B cell (primary cell): Measurements from ENCODE around the gene RAB4A. TPM values are rescaled to one million over a fixed set of nuclear protein-coding genes. Genes with fewer than 3 reads are reported as not detected.

Experiments
- ATAC-seq: fragments of 200-7000 bp; cut with Tn5 transposase; one replicate; pipeline ENCODE4 v1.10.0; 2021; ENCODE audit warnings: low read depth, mild to moderate bottlenecking, moderate number of reproducible peaks, moderate library complexity
- CTCF ChIA-PET: fragments of 350-600 bp; sonication (Branson Sonifier 250); formaldehyde crosslinking; loops from one replicate; lab custom pipeline; 2021; ENCODE audit warnings: antibody characterized with exemption, inconsistent platforms; lab: Charles Lee
- POLR2A ChIA-PET: fragments of 350-600 bp; sonication (Branson Sonifier 250); formaldehyde crosslinking; loops from one replicate; lab custom pipeline; 2021; ENCODE audit warnings: antibody characterized with exemption; lab: Charles Lee
- DNase-seq: peaks from one replicate; pipeline ENCODE4 v3.0.0; 2013
- H2AFZ ChIP-seq: 2 replicates; pipeline ENCODE4 v1.6.1; 2012; ENCODE audit warnings: mild to moderate bottlenecking, low read depth, low read length; ENCODE audit not compliant: insufficient read depth, poor library complexity, severe bottlenecking
- H3K27ac ChIP-seq, 2 donors: 1 replicate in 1 of 2; 2 replicates in 1 of 2; pipeline ENCODE4 v1.5.1; 2012 to 2013; ENCODE audit warnings: low read length in 2 of 2, mild to moderate bottlenecking in 2 of 2, moderate library complexity in 1 of 2
- H3K27me3 ChIP-seq, 4 experiments: fragments of 200-600 bp in 1 of 4; sonication (generic) in 1 of 4; replicated peaks in 1 of 4; 1 replicate in 2 of 4; 2 replicates in 2 of 4; pipeline versions ENCODE4 v1.6.1 to v1.7.0; 2013 to 2016; ENCODE audit warnings: low read length in 3 of 4, mild to moderate bottlenecking in 2 of 4, mixed read lengths in 1 of 4, moderate library complexity in 1 of 4; ENCODE audit not compliant: insufficient read depth in 4 of 4, control insufficient read depth in 3 of 4; ENCODE audit errors: control extremely low read depth in 1 of 4
- H3K36me3 ChIP-seq, 2 experiments: replicated peaks in 1 of 2; 1 replicate in 1 of 2; 2 replicates in 1 of 2; pipeline versions ENCODE4 v1.6.1 to v1.7.1; 2013; ENCODE audit warnings: low read length in 1 of 2; ENCODE audit not compliant: insufficient read depth in 2 of 2, control insufficient read depth in 1 of 2; ENCODE audit errors: control extremely low read depth in 1 of 2, extremely low read depth in 1 of 2
- H3K4me1 ChIP-seq, 2 donors: fragments of 200-600 bp in 1 of 2; sonication (generic) in 1 of 2; 1 replicate in 1 of 2; 2 replicates in 1 of 2; pipeline versions ENCODE4 v1.5.1 to v1.6.1; 2013 to 2017; ENCODE audit warnings: low read length in 2 of 2; ENCODE audit not compliant: control insufficient read depth in 2 of 2, insufficient read depth in 2 of 2
- H3K4me2 ChIP-seq: replicated peaks from 2 replicates; pipeline ENCODE3; 2012; ENCODE audit warnings: mild to moderate bottlenecking, low read depth, low read length; ENCODE audit not compliant: poor library complexity, severe bottlenecking
- H3K4me3 ChIP-seq, 5 experiments: fragments of 200-600 bp in 1 of 5; sonication (generic) in 1 of 5; 1 replicate in 3 of 5; 2 replicates in 2 of 5; pipeline versions ENCODE4 v1.5.1 to v1.7.0; 2011 to 2016; ENCODE audit warnings: low read length in 4 of 5, mild to moderate bottlenecking in 4 of 5, low read depth in 2 of 5, control low read depth in 1 of 5, moderate library complexity in 1 of 5; ENCODE audit not compliant: insufficient read depth in 1 of 5; ENCODE audit errors: control extremely low read depth in 1 of 5, extremely low read depth in 1 of 5
- H3K79me2 ChIP-seq: fragments of 200-600 bp; sonication (generic); one replicate; pipeline ENCODE4 v1.6.0; 2016; ENCODE audit warnings: low read length; ENCODE audit not compliant: control insufficient read depth, insufficient read depth
- H3K9ac ChIP-seq: fragments of 200-600 bp; sonication (generic); 2 replicates; pipeline ENCODE4 v1.6.1; 2017; ENCODE audit warnings: mild to moderate bottlenecking, low read length, moderate library complexity
- H3K9me3 ChIP-seq, 3 donors: one replicate each; pipeline versions ENCODE4 v1.6.1 to v1.7.1; 2013; ENCODE audit warnings: low read length in 2 of 3; ENCODE audit not compliant: control insufficient read depth in 2 of 3, insufficient read depth in 1 of 3; ENCODE audit errors: control extremely low read depth in 1 of 3
- H4K20me1 ChIP-seq: 2 replicates; pipeline ENCODE4 v1.6.0; 2012; ENCODE audit warnings: mild to moderate bottlenecking, low read length; ENCODE audit not compliant: insufficient read depth, control insufficient read depth, poor library complexity, severe bottlenecking
- H3K27ac Mint-ChIP-seq: one replicate; pipeline ENCODE4 v1.8.0; 2021; ENCODE audit warnings: mixed read lengths
- H3K27me3 Mint-ChIP-seq: one replicate; pipeline ENCODE4 v1.8.0; 2021; ENCODE audit warnings: mixed read lengths
- H3K4me1 Mint-ChIP-seq: one replicate; pipeline ENCODE4 v1.8.0; 2021; ENCODE audit warnings: mixed read lengths
- H3K4me3 Mint-ChIP-seq: one replicate; pipeline ENCODE4 v1.8.0; 2021; ENCODE audit warnings: mixed read lengths
- H3K9me3 Mint-ChIP-seq: one replicate; pipeline ENCODE4 v1.8.0; 2022; ENCODE audit warnings: mixed read lengths; ENCODE audit not compliant: insufficient read depth
- CTCF ChIP-seq: fragments of 200-600 bp; IDR thresholded peaks from one replicate; pipeline ENCODE4 v1.8.0; 2022; ENCODE audit warnings: antibody characterized with exemption, mild to moderate bottlenecking
- EZH2 ChIP-seq: IDR thresholded peaks from 2 replicates; pipeline ENCODE4 v1.6.1; 2012; ENCODE audit warnings: borderline replicate concordance, low read depth, mild to moderate bottlenecking, moderate library complexity, low read length; ENCODE audit not compliant: insufficient read depth, poor library complexity, severe bottlenecking
- WGBS: methylation state at CpG from one replicate; pipeline ENCODE4 v1.1.5; 2013; ENCODE audit warnings: missing lambda C conversion rate; ENCODE audit not compliant: insufficient coverage; 5-methylcytosine and 5-hydroxymethylcytosine counted together
- intact Hi-C: fragments of 100-400 bp; cut with micrococcal nuclease; formaldehyde crosslinking; loops from one replicate; pipeline ENCODE4 v1.10.0; 2022
- polyA plus RNA-seq: library from polyadenylated mRNA; depleted of rRNA; stranded (reverse); fragments of >200 nt; gene quantifications from 2 replicates; pipeline ENCODE4 v1.2.3, GENCODE V29; 2012
- total RNA-seq, 2 donors: library from RNA; stranded (reverse); fragments of 120-200 nt in 1 of 2; gene quantifications; 1 replicate in 1 of 2; 2 replicates in 1 of 2; pipeline versions ENCODE4 v1.2.3 to v1.2.4, GENCODE V29; 2013 to 2022

The RAB4A gene
- total and polyA plus RNA-seq, 2 donors (not counting 1 experiment from before 2014, with no cell fraction given): 14.7 to 49.7 TPM

GRCh38 chr1:229341774-229342655 lies 71.1 kb downstream of the RAB4A start:
- CTCF ChIA-PET: interaction anchor here (0.8 to 2.0 kb wide), 6 partner anchors 17 to 166 kb away, joined by 3 to 6 read pairs (median 5); partner anchors contain the start of gene NUP133
- H3K36me3 ChIP-seq: no peaks in the 10 kb centered on the region
- H3K9ac ChIP-seq: peak overlapping the region; percentile 88
- no peaks in the 10 kb centered on the region for H4K20me1 ChIP-seq
- peaks cover 21 to 23% of the 10 kb centered on the region in 2 donors for H3K4me1 ChIP-seq
- Mint-ChIP-seq H3K4me1 (peaks cover 42% of the 10 kb centered on the region), H3K27ac (peak overlapping the region; percentile 90), H3K9me3 (no peaks in the 10 kb centered on the region), H3K27me3 (peaks cover 20% of the 10 kb centered on the region), H3K4me3 (peak overlapping the region; percentile 88)
- H2AFZ ChIP-seq: peak overlapping the region; percentile 96
- peak overlapping the region; percentile 95 for H3K4me2 ChIP-seq
- peaks cover 0 to 12% (median 3%) of the 10 kb centered on the region in 4 experiments for H3K27me3 ChIP-seq
- intact Hi-C loops: loop anchor here (1.0 to 5.0 kb wide), 5 partner anchors 13 to 1635 kb away; partner anchors contain the start of genes ABCB10, ARV1, COG2 and RAB4A
- no peaks in the 10 kb centered on the region for H3K79me2 ChIP-seq
- POLR2A ChIA-PET: interaction anchor here (0.8 to 1.4 kb wide), 4 partner anchors 71 to 768 kb away, joined by 3 to 4 read pairs (median 4); partner anchors contain the start of gene RAB4A
- ATAC-seq (peak; percentile 82), DNase-seq (peak; percentile 91)
- TF ChIP-seq EZH2 (no peak), CTCF (no peak)
- H3K9me3 ChIP-seq: peaks cover 0 to 3% (median 0%) of the 10 kb centered on the region in 3 donors
- WGBS: under 1% methylated on average over 103 of the region's 103 CpGs
- peak overlapping the region; percentile 66 to 86 (median 80) for H3K4me3 ChIP-seq
- H3K27ac ChIP-seq: peak overlapping the region; percentile 24 to 79
